ENCODE data around the gene PPP2R5E. TPM values are rescaled to one million over a fixed set of nuclear protein-coding genes. Genes with fewer than 3 reads are reported as not detected.

The PPP2R5E gene
- polyA plus RNA-seq, 3 donors = 8.9 to 26.3 (median 15.1) TPM

- no peaks in the 10 kb centered on the region for H3K4me1 Mint-ChIP-seq
- no peaks in the 10 kb centered on the region for H3K4me1 ChIP-seq (ENCODE audit: control insufficient read depth in 1 of 2, insufficient read depth in 2 of 2, low read length in 2 of 2)
- peaks cover 0 to 18% (median 3%) of the 10 kb centered on the region in 7 donors for H3K9me3 Mint-ChIP-seq
- no peaks in the 10 kb centered on the region for H3K27me3 ChIP-seq (ENCODE audit: control insufficient read depth in 2 of 2, insufficient read depth in 2 of 2, low read length in 2 of 2)
- DNase-seq = no peak
- H3K36me3 Mint-ChIP-seq = no peaks in the 10 kb centered on the region
- H3K36me3 ChIP-seq (replicated peaks in 1 of 2; ENCODE audit: control insufficient read depth in 1 of 2, insufficient read depth in 2 of 2, low read length in 2 of 2) = no peaks in the 10 kb centered on the region
- H3K79me2 ChIP-seq (ENCODE audit: insufficient read depth, low read length) = no peaks in the 10 kb centered on the region
- no peak overlapping the region for H3K4me3 ChIP-seq (replicated peaks in 1 of 3; ENCODE audit: low read depth in 2 of 3, low read length in 3 of 3)
- WGBS (ENCODE audit: insufficient coverage) = 73% methylated on average over 4 of the region's 4 CpGs
- H2AFZ ChIP-seq (ENCODE audit: insufficient read depth, low read depth, low read length, poor library complexity, severe bottlenecking) = no peak overlapping the region
- H3K27ac ChIP-seq (ENCODE audit: low read depth in 1 of 2, low read length in 2 of 2) = no peak overlapping the region
- H4K20me1 ChIP-seq (ENCODE audit: insufficient read depth, low read length) = no peaks in the 10 kb centered on the region
- no peak overlapping the region for H3K4me2 ChIP-seq (replicated peaks; ENCODE audit: extremely low read depth, low read length, poor library complexity, severe bottlenecking)
- H3K9me3 ChIP-seq (replicated peaks in 1 of 2; ENCODE audit: control insufficient read depth in 1 of 2, insufficient read depth in 1 of 2, low read length in 2 of 2) = no peaks in the 10 kb centered on the region
- TF ChIP-seq, protein P1, sequence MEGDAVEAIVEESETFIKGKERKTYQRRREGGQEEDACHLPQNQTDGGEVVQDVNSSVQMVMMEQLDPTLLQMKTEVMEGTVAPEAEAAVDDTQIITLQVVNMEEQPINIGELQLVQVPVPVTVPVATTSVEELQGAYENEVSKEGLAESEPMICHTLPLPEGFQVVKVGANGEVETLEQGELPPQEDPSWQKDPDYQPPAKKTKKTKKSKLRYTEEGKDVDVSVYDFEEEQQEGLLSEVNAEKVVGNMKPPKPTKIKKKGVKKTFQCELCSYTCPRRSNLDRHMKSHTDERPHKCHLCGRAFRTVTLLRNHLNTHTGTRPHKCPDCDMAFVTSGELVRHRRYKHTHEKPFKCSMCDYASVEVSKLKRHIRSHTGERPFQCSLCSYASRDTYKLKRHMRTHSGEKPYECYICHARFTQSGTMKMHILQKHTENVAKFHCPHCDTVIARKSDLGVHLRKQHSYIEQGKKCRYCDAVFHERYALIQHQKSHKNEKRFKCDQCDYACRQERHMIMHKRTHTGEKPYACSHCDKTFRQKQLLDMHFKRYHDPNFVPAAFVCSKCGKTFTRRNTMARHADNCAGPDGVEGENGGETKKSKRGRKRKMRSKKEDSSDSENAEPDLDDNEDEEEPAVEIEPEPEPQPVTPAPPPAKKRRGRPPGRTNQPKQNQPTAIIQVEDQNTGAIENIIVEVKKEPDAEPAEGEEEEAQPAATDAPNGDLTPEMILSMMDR (IDR thresholded peaks at IDR 0.05) = no peak
- H3K27ac Mint-ChIP-seq = no peak overlapping the region
- intact Hi-C loops (cut with micrococcal nuclease) = no loop called here
- peaks cover 0 to 4% (median 3%) of the 10 kb centered on the region in 3 donors for H3K27me3 Mint-ChIP-seq (ENCODE audit: low read depth in 3 of 3)
- no peak overlapping the region for H3K4me3 Mint-ChIP-seq
- no peak overlapping the region for H3K9ac ChIP-seq (ENCODE audit: insufficient read depth, low read length, poor library complexity, severe bottlenecking)
Observed at GRCh38 chr14:63344336-63344735, 198.8 kb downstream of the PPP2R5E start.

GRCh38 chr14:63343878-63344277, 199.3 kb downstream of the PPP2R5E start:
- Histone ChIP-seq H2AFZ (ENCODE audit: insufficient read depth, low read depth, low read length, poor library complexity, severe bottlenecking) (no peak overlapping the region), H3K4me1 (ENCODE audit: control insufficient read depth in 1 of 2, insufficient read depth in 2 of 2, low read length in 2 of 2) (no peaks in the 10 kb centered on the region), H3K9ac (ENCODE audit: insufficient read depth, low read length, poor library complexity, severe bottlenecking) (no peak overlapping the region), H4K20me1 (ENCODE audit: insufficient read depth, low read length) (no peaks in the 10 kb centered on the region), H3K79me2 (ENCODE audit: insufficient read depth, low read length) (no peaks in the 10 kb centered on the region), H3K27me3 (ENCODE audit: control insufficient read depth in 2 of 2, insufficient read depth in 2 of 2, low read length in 2 of 2) (no peaks in the 10 kb centered on the region), H3K36me3 (replicated peaks in 1 of 2; ENCODE audit: control insufficient read depth in 1 of 2, insufficient read depth in 2 of 2, low read length in 2 of 2) (no peaks in the 10 kb centered on the region), H3K9me3 (replicated peaks in 1 of 2; ENCODE audit: control insufficient read depth in 1 of 2, insufficient read depth in 1 of 2, low read length in 2 of 2) (no peaks in the 10 kb centered on the region), H3K4me2 (replicated peaks; ENCODE audit: extremely low read depth, low read length, poor library complexity, severe bottlenecking) (no peak overlapping the region), H3K27ac (ENCODE audit: low read depth in 1 of 2, low read length in 2 of 2) (no peak overlapping the region), H3K4me3 (replicated peaks in 1 of 3; ENCODE audit: low read depth in 2 of 3, low read length in 3 of 3) (no peak overlapping the region)
- no peak overlapping the region for H3K4me3 Mint-ChIP-seq
- no peaks in the 10 kb centered on the region for H3K4me1 Mint-ChIP-seq
- H3K9me3 Mint-ChIP-seq = peaks cover 0 to 23% (median 3%) of the 10 kb centered on the region in 7 donors
- TF ChIP-seq, protein P1 (IDR thresholded peaks at IDR 0.05) = no peak
- no peaks in the 10 kb centered on the region for H3K36me3 Mint-ChIP-seq
- peaks cover under 1 to 4% (median 3%) of the 10 kb centered on the region in 3 donors for H3K27me3 Mint-ChIP-seq (ENCODE audit: low read depth in 3 of 3)
- intact Hi-C loops (cut with micrococcal nuclease) = no loop called here
- no peak for DNase-seq
- WGBS (ENCODE audit: insufficient coverage) = no CpG with 5 or more reads among the region's 1 CpG
- no peak overlapping the region for H3K27ac Mint-ChIP-seq
